OCI-LY1 (cell line): ENCODE measurements around the gene OR10R2.
A peak's percentile ranks its signal among the peaks of the same experiment; 100 is the strongest.

ENCODE experiments used
- H2AFZ ChIP-seq: fragments of 200-600 bp; sonication (generic), shearing (Covaris generic); 2 replicates; pipeline ENCODE4 v1.6.0; 2014; ENCODE audit warnings: antibody characterized with exemption, mild to moderate bottlenecking, low read length
- H3F3A ChIP-seq: fragments of 200-600 bp; sonication (generic), shearing (Covaris generic); 2 replicates; pipeline ENCODE4 v1.6.0; 2014; ENCODE audit warnings: mild to moderate bottlenecking, antibody characterized with exemption, low read length, moderate library complexity; ENCODE audit not compliant: insufficient read depth
- H3K27ac ChIP-seq: fragments of 200-600 bp; sonication (generic); 2 replicates; pipeline ENCODE4 v1.5.1; 2014; ENCODE audit warnings: low read length, mixed run types, mild to moderate bottlenecking, low read depth; ENCODE audit not compliant: poor library complexity, severe bottlenecking
- H3K27me3 ChIP-seq: fragments of 200-600 bp; sonication (generic); 2 replicates; pipeline ENCODE4 v1.6.0; 2014; ENCODE audit warnings: antibody characterized with exemption, mild to moderate bottlenecking, low read length, moderate library complexity; ENCODE audit not compliant: insufficient read depth
- H3K36me3 ChIP-seq: fragments of 200-600 bp; sonication (generic); 2 replicates; pipeline ENCODE4 v1.6.1; 2014; ENCODE audit warnings: mild to moderate bottlenecking, antibody characterized with exemption, low read length, moderate library complexity, mixed read lengths; ENCODE audit not compliant: insufficient read depth
- H3K4me1 ChIP-seq: fragments of 200-600 bp; sonication (generic); 2 replicates; pipeline ENCODE4 v1.5.1; 2014; ENCODE audit warnings: mild to moderate bottlenecking, low read length, moderate library complexity; ENCODE audit not compliant: insufficient read depth, severe bottlenecking
- H3K4me2 ChIP-seq: fragments of 200-600 bp; sonication (generic), shearing (Covaris generic); 2 replicates; pipeline ENCODE4 v1.6.1; 2014; ENCODE audit warnings: low read length
- H3K4me3 ChIP-seq: fragments of 200-600 bp; sonication (generic); 2 replicates; pipeline ENCODE4 v1.5.1; 2014; ENCODE audit warnings: low read length, low read depth, mild to moderate bottlenecking, mixed read lengths; ENCODE audit not compliant: poor library complexity, severe bottlenecking
- H3K79me2 ChIP-seq: fragments of 200-600 bp; shearing (Covaris generic); 2 replicates; pipeline ENCODE4 v1.6.1; 2016; ENCODE audit warnings: mixed run types, low read length, mixed read lengths; ENCODE audit not compliant: insufficient read depth
- H3K9ac ChIP-seq: fragments of 200-600 bp; sonication (generic), shearing (Covaris generic); 2 replicates; pipeline ENCODE4 v1.6.1; 2014; ENCODE audit warnings: mild to moderate bottlenecking, low read length, mixed read lengths
- H3K9me2 ChIP-seq: fragments of 200-600 bp; sonication (generic), shearing (Covaris generic); 2 replicates; pipeline ENCODE4 v1.6.1; 2014; ENCODE audit warnings: low read depth, mild to moderate bottlenecking, low read length, mixed read lengths
- H3K9me3 ChIP-seq: fragments of 200-600 bp; shearing (Covaris generic); 2 replicates; pipeline ENCODE4 v1.6.1; 2014; ENCODE audit warnings: low read length, mixed read lengths
- H4K20me1 ChIP-seq: fragments of 200-600 bp; sonication (generic), shearing (Covaris generic); 2 replicates; pipeline ENCODE4 v1.6.0; 2016; ENCODE audit warnings: mild to moderate bottlenecking, low read length; ENCODE audit not compliant: insufficient read depth
- CTCF ChIP-seq: fragments of 200-600 bp; sonication (generic), shearing (Covaris generic); IDR thresholded peaks from 2 replicates; pipeline ENCODE4 v1.5.1; 2017; ENCODE audit warnings: mild to moderate bottlenecking, antibody characterized with exemption, low read length, moderate library complexity, mixed read lengths
- EZH2 ChIP-seq: fragments of 200-600 bp; sonication (generic), shearing (Covaris generic); IDR thresholded peaks from 2 replicates; pipeline ENCODE4 v1.8.0; 2017; ENCODE audit warnings: borderline replicate concordance, mixed run types, mild to moderate bottlenecking, antibody characterized with exemption, low read length, moderate library complexity, mixed read lengths

Gene OR10R2

DNA sequence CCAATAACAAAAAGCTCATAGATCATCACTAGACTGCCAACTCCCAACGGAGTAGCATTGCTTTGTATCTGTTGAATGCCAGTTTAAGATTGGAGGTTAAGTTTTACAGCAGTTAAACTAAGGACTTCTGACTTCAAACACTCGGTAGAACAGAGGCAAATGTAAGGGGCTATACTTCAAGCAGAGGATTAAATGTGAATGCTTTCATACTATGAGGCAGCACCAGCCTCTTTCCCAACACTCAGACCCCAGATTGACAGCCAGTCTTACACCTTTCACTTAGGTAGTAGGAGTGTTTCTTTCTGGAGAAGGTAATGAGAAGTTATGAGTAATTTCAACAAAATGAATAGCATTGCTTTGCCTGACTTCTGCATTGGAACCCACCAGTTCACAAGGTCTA lies 22.8 kb downstream of the OR10R2 start:
- no peaks in the 10 kb centered on the region for H3K36me3 ChIP-seq
- no peaks in the 10 kb centered on the region for H3K9me2 ChIP-seq
- H3K27me3 ChIP-seq: no peaks in the 10 kb centered on the region
- TF ChIP-seq CTCF: no peak
- no peak for TF ChIP-seq EZH2
- no peaks in the 10 kb centered on the region for H3K9me3 ChIP-seq
- H4K20me1 ChIP-seq: no peaks in the 10 kb centered on the region
- H3K4me3 ChIP-seq: no peak overlapping the region
- H2AFZ ChIP-seq: no peak overlapping the region
- H3K79me2 ChIP-seq: no peaks in the 10 kb centered on the region
- no peaks in the 10 kb centered on the region for H3F3A ChIP-seq
- H3K4me2 ChIP-seq: no peak overlapping the region
- H3K4me1 ChIP-seq: no peaks in the 10 kb centered on the region
- no peak overlapping the region for H3K9ac ChIP-seq
- H3K27ac ChIP-seq: no peak overlapping the region

- Histone ChIP-seq H3K27ac (no peak overlapping the region), H3K36me3 (no peaks in the 10 kb centered on the region), H2AFZ (no peak overlapping the region), H4K20me1 (no peaks in the 10 kb centered on the region), H3K4me2 (no peak overlapping the region), H3K4me1 (no peaks in the 10 kb centered on the region), H3K9me2 (no peaks in the 10 kb centered on the region), H3K9ac (no peak overlapping the region), H3K79me2 (no peaks in the 10 kb centered on the region), H3F3A (no peaks in the 10 kb centered on the region), H3K9me3 (no peaks in the 10 kb centered on the region), H3K4me3 (no peak overlapping the region), H3K27me3 (no peaks in the 10 kb centered on the region)
- TF ChIP-seq EZH2: no peak
- peak; percentile 44 for TF ChIP-seq CTCF
These were observed 24.4 kb downstream of the OR10R2 start for GRCh38 chr1:158496374-158496773.

- TF ChIP-seq EZH2 (no peak), CTCF (peak; percentile 69)
- Histone ChIP-seq H4K20me1 (no peaks in the 10 kb centered on the region), H3K27ac (no peak overlapping the region)
These were observed 34.5 kb downstream of the OR10R2 start for GRCh38 chr1:158506369-158506987.

More at GRCh38 chr1:158506369-158506987, 34.5 kb downstream of the OR10R2 start:
- Histone ChIP-seq H3K4me1 (no peaks in the 10 kb centered on the region), H3K36me3 (no peaks in the 10 kb centered on the region), H3K4me3 (no peak overlapping the region), H3K9me3 (no peaks in the 10 kb centered on the region), H2AFZ (no peak overlapping the region), H3K27me3 (no peaks in the 10 kb centered on the region), H3K9ac (no peak overlapping the region), H3K9me2 (no peaks in the 10 kb centered on the region), H3K79me2 (no peaks in the 10 kb centered on the region), H3K4me2 (no peak overlapping the region), H3F3A (no peaks in the 10 kb centered on the region)
